HL-60 (cell line): ENCODE data around the gene HS1BP3.

Experiments used
- DNase-seq, 2 experiments: peaks; one replicate each; pipeline ENCODE4 v3.0.0-alpha.2; 2010 to 2020; ENCODE audit warnings: low read depth in 1 of 2, low spot score in 1 of 2
- H3K27ac ChIP-seq: fragments of 250-450 bp; sonication (Bioruptor Pico); replicated peaks from 2 replicates; pipeline ENCODE4 v1.5.1; 2020; ENCODE audit warnings: mild to moderate bottlenecking, moderate library complexity
- H3K27me3 ChIP-seq: fragments of 250-450 bp; sonication (Bioruptor Pico); 2 replicates; pipeline ENCODE4 v1.5.1; 2021; ENCODE audit warnings: mild to moderate bottlenecking, moderate library complexity; ENCODE audit not compliant: insufficient read depth, poor library complexity, severe bottlenecking
- H3K4me3 ChIP-seq: replicated peaks from 2 replicates; pipeline ENCODE4 v1.5.1; 2011; ENCODE audit warnings: mild to moderate bottlenecking, control low read depth, low read length; ENCODE audit not compliant: insufficient read depth
- GABPA ChIP-seq: IDR thresholded peaks from 2 replicates; pipeline ENCODE4 v1.6.1; 2012; ENCODE audit warnings: low read depth
- POLR2AphosphoS5 ChIP-seq: IDR thresholded peaks from 2 replicates; pipeline ENCODE4 v1.6.1; 2012; ENCODE audit warnings: low read depth
- SPI1 ChIP-seq: IDR thresholded peaks from 2 replicates; pipeline ENCODE4 v1.6.1; 2012; ENCODE audit warnings: low read depth, mild to moderate bottlenecking, borderline replicate concordance
- TF ChIP-seq, protein P1 (sequence below): IDR thresholded peaks from 2 replicates; pipeline ENCODE4 v1.6.1; 2012; ENCODE audit warnings: low read depth; ENCODE audit not compliant: insufficient replicate concordance
- TF ChIP-seq, protein P2 (sequence below): IDR thresholded peaks from one replicate; pipeline ENCODE4 v1.5.1; 2011; ENCODE audit warnings: low read length, control low read depth, inconsistent platforms; ENCODE audit not compliant: insufficient read depth

The HS1BP3 gene

DNA sequence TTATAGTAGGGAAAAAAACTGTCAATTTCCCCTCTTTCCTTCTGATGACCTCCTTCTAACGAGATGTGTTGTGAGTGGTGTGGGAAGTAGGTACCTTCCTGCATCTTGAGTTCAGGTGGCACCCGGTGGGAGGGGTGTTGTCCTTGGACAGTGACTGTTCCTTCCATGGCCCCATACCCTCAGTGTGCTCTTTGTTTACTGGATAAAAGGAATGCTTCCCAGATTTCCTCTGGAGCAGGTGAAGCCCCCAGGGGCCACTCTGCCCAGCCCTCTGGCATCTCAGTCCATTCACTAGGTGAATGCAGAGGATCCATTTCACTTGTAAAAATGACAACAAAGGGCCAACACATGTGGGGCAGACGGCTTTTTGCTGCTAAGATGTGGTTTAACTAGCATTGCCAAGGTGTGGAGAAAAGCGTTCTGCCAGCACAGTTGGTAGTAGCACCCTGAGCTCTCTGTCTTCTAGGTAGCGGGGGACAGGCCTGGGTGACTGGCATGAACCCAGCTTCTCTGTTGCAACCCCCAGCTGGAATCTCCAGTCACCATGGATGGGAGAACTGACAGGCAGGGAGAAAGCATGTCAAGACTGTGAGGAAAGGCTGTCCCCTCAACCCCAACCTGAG lies 22.9 kb upstream of the HS1BP3 start:
- no peak overlapping the region for H3K27ac ChIP-seq
- no peak overlapping the region for H3K4me3 ChIP-seq
- TF ChIP-seq, protein P1, sequence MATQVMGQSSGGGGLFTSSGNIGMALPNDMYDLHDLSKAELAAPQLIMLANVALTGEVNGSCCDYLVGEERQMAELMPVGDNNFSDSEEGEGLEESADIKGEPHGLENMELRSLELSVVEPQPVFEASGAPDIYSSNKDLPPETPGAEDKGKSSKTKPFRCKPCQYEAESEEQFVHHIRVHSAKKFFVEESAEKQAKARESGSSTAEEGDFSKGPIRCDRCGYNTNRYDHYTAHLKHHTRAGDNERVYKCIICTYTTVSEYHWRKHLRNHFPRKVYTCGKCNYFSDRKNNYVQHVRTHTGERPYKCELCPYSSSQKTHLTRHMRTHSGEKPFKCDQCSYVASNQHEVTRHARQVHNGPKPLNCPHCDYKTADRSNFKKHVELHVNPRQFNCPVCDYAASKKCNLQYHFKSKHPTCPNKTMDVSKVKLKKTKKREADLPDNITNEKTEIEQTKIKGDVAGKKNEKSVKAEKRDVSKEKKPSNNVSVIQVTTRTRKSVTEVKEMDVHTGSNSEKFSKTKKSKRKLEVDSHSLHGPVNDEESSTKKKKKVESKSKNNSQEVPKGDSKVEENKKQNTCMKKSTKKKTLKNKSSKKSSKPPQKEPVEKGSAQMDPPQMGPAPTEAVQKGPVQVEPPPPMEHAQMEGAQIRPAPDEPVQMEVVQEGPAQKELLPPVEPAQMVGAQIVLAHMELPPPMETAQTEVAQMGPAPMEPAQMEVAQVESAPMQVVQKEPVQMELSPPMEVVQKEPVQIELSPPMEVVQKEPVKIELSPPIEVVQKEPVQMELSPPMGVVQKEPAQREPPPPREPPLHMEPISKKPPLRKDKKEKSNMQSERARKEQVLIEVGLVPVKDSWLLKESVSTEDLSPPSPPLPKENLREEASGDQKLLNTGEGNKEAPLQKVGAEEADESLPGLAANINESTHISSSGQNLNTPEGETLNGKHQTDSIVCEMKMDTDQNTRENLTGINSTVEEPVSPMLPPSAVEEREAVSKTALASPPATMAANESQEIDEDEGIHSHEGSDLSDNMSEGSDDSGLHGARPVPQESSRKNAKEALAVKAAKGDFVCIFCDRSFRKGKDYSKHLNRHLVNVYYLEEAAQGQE = no peak
- no peak for TF ChIP-seq SPI1
- TF ChIP-seq GABPA = no peak
- no peak for TF ChIP-seq POLR2AphosphoS5
- TF ChIP-seq, protein P2, sequence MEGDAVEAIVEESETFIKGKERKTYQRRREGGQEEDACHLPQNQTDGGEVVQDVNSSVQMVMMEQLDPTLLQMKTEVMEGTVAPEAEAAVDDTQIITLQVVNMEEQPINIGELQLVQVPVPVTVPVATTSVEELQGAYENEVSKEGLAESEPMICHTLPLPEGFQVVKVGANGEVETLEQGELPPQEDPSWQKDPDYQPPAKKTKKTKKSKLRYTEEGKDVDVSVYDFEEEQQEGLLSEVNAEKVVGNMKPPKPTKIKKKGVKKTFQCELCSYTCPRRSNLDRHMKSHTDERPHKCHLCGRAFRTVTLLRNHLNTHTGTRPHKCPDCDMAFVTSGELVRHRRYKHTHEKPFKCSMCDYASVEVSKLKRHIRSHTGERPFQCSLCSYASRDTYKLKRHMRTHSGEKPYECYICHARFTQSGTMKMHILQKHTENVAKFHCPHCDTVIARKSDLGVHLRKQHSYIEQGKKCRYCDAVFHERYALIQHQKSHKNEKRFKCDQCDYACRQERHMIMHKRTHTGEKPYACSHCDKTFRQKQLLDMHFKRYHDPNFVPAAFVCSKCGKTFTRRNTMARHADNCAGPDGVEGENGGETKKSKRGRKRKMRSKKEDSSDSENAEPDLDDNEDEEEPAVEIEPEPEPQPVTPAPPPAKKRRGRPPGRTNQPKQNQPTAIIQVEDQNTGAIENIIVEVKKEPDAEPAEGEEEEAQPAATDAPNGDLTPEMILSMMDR = no peak
- H3K27me3 ChIP-seq = peaks cover 2% of the 10 kb centered on the region
- no peak for DNase-seq

DNA sequence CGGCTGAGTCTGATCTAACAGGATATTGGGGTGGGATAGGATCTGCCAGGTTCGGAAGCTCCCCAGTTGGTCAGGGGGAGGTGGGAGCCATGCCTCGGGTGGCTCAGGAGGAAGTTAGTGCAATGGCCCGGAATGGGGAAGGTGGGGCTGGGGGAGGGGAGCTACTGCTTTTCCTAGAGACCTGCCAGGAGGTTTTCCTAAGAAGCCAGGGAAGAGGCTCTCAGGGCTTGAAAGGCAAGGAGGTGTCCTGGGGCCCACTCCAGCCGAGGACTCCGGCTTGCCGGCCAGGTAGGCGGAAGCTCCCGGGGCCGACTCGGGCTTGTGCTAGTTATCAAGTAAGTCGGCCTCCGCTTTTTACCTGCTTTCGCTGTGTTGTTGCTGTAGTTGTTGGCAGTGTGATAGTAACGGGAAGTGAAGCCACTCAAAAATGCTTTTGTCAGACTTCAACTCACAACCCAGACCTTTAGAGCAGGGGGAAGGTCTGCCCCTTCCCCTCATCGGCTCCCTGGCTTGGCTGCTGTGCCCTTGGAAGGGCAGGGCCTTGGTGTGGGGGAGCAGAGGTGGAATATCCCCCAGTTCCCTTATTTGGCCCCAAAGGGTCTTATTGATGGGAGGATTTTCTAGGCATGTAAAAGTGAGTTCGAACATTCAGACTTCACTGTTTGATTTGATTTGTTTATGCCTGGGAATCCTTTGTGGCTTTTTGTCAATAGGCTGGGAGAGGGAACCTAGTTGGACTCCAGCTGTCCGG lies 21.5 kb upstream of the HS1BP3 start:
- TF ChIP-seq, protein P2 = no peak
- TF ChIP-seq POLR2AphosphoS5 (no peak), SPI1 (no peak), GABPA (no peak)
- TF ChIP-seq, protein P1 = no peak
- Histone ChIP-seq H3K4me3 (no peak overlapping the region), H3K27me3 (peaks cover 14% of the 10 kb centered on the region), H3K27ac (no peak overlapping the region)
- DNase-seq = no peak

DNA sequence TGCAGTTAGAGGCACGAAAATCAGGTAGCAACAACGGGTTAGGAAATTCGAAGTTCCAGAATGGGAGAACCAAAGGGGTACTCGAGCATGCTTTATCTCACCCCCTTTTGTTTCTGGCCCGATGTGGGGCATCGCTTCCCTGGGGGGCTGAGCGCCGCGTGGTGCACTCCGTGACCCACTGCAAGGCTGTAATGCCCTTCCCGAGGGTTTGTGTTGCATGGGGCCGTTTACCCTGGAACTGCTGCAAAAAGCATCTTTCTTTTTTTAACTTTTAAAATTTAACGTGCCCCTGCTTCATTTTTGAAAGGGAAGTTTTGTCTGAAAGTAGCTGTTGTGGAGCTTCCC lies 20.8 kb upstream of the HS1BP3 start:
- H3K27me3 ChIP-seq = peaks cover 16% of the 10 kb centered on the region
- DNase-seq = no peak
- no peak overlapping the region for H3K27ac ChIP-seq
- no peak overlapping the region for H3K4me3 ChIP-seq
- TF ChIP-seq, protein P2 = no peak
- TF ChIP-seq, protein P1 = no peak
- TF ChIP-seq SPI1 (no peak), GABPA (no peak), POLR2AphosphoS5 (no peak)
